Tongue (tissue), 2 donors: Measurements from ENCODE around the gene DNAJC15. TPM values are rescaled to one million over a fixed set of nuclear protein-coding genes. Genes with fewer than 3 reads are reported as not detected.
A peak's percentile ranks its signal among the peaks of the same experiment; 100 is the strongest.

Source experiments
- DNase-seq: peaks from one replicate; pipeline ENCODE4 v3.0.0-alpha.2; 2015
- total RNA-seq: library from RNA; depleted of rRNA; stranded (reverse); fragments of >200 nt; gene quantifications from one replicate; pipeline ENCODE4 v1.2.3, GENCODE V29; 2014

The DNAJC15 gene
- total RNA-seq, 1 donor from 2014 or later: 8.9 TPM

DNA sequence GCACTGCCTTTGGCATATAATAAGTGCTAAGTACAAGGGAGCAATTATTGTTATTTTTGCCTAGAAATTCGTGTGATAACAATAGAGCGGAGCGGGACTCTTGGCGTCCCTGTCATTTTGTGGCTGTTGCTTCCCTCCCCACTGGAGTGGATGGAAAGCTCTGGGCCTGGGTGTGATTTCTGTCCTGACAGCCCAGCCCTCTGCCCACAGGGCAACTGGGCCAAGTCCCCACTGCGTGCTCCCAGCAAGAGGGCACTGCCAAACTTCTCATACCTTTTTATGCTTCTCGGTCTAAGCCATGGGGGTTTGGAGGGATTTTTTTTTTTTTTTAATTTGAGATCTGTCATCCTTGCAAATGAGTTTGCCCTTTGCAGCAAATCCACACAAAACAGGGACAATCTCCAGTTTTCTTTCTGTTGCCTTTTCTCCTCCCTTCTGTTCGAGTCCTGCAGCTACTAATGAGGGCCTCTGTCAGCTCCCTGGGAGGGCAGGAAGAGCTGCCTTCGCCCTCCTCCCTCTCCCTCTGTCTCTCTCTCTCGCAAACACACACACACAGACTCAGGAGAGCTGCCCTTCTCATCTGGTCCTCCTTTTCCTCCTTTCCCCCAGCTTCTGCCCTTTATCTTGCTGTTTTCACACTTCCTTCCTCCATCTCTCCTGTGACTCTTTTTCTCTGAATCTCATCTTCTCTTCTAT lies 103.9 kb downstream of the DNAJC15 start:
- no peak for DNase-seq

GRCh38 chr13:43127827-43128226 lies 104.4 kb downstream of the DNAJC15 start:
- DNase-seq: peak; percentile 61

DNA sequence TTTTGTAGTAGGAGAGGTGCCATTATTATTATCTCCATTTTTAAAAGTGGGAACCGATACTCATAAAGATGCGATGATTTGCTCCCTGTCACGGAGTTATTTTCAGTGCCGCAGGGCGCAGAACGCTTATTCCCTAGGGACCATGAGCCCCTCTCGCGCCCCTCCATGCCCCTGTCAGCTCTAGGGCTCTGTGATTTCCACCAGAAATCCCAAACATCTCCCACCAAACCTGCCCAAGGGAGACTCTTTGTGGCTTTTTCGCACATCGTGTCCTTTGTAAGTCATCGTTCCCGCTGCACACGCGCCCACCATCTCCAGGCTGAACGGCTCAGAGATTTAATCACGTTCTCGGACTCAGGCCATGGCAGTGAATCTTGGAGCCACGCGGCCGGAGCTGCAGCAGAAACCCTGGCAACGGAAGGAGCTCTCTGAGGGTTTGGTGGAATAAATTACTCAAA lies 105.1 kb downstream of the DNAJC15 start:
- DNase-seq: no peak

DNA sequence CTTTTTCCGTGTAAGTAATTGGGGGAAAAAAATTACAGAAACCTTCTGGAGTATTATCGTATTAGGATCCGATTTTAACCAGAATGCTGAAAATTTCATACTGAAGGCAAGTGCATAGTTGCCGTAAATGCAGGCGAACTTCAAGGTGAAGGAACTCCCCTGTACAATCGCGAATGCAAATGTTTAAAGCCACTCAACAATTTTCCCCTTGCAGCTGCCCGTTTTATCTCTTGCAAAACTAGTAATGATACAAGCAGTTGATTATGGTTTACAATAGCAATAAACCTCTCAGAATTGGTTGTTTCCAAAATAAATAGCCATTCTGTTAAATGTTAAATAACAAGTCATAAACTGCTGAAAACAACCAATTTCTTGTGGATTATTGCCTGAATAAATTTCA lies 105.7 kb downstream of the DNAJC15 start:
- DNase-seq: no peak

DNA sequence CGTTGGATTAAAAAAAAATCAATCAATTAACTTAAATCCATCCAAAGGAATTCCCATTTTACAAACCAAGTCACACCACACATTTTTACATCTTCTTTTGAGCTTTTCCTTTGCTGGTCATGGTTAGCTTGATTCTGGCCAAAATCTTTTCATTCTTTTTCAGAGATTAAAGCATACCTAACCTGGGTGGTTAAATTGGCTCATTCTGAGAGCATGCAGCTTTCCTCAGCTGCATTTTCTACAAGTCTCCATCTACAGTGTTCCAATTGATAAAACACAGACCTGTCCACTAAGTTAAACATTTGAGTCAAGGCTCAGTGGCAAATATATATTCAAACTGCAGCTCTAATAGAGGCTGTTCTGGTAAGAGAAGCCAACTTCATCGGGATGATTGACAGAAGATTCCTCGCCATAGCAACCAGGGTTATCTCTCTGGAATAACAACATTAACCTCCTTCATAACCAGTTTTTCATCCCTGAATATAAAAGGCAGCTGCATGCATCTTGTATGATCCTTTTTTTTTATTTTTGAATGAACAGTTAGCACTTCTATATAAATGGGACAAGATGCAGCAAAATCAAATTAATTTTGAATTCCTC lies 106.2 kb downstream of the DNAJC15 start:
- no peak for DNase-seq

DNA sequence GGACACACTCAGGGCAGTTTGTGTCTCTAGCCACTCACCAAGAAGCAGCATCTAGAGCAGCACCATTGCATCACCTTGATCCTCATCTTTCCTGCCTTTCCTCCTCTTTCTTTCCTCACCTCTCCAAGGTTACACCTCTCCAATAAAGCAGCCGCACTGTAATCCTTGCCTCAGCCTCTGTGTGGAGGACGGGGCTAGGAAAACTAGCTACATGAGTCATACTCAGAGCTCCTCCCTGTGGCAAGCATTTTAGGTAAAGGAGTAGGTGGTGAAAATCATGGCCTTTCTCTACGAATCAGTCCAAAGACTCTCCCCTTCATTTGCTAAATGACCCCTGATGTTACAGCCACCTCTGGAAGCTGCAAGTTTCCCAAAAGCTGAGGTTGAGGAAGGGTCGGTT lies 108.9 kb downstream of the DNAJC15 start:
- no peak for DNase-seq

- DNase-seq: peak; percentile 39
Measured at GRCh38 chr13:43132911-43133310, 109.5 kb downstream of the DNAJC15 start.

DNA sequence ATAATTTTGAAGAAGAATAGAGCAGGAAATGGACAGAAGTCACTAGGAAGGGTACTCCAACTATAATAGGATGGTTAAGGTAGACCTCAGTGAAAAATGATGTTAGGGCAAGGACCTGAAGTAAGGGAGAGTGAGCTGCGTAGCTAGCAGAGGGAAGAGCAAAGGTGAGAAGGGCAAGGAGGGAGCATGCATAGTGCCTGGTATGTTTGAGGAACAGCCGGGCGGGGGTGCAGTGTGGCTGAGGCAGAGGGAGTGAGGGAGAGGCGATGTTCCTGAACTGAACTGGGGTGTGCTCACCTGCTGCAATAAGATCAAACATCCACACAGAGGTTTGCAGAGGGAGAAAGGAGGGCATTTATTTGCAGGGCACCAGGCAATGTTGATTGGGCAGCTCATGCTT lies 110.4 kb downstream of the DNAJC15 start:
- no peak for DNase-seq

DNA sequence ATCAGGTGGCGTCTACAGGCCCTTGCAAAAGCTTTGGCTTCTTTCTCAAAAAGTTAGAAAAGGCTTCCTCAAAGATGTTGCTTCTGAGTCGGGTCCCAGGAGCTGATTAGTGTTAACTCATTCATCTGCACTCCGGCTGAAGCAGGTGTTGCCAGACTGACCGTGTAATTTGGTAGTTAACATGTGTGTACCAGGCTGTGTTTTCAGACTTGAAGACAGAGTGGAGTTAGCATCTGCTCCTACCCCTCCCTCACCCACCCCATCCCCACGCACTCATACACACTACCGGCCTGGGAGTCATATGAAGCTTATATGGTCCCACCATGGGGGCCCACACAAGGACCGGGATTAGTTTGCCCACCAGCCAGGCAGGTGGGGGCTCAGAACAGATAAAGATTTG lies 111.5 kb downstream of the DNAJC15 start:
- DNase-seq: peak; percentile 69

- no peak for DNase-seq
Measured at GRCh38 chr13:43135516-43135915, 112.1 kb downstream of the DNAJC15 start.

DNA sequence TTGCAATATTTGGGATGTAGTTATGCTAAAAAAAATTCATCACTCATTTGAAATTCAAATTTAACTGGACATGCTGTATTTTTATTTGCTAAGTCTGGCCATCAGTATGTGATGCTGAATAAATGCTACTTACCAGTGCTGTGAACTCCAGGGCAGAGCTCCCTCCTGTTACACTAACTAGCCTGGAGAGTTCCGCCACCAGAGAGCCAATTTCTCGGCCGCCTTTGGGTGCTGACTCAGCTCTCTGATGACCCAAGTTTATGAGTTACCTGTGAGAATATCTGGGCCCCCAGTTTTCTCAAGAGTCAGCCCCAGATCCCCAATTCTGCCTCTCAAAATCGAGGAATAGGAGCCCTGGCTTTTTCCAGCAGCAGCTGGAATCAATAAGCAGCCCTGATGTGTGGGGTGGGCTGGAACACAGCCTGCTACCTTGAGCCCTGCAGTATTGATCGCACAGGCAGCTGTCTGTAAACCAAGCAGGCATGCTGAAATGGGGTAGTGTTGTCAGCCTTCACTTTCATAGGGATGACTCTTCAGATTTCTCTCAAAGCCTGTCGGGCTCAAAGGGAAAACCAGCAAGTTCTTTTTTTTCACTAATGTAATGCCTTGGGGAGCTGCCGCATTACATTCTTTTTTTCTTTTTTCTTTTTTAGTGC lies 113.7 kb downstream of the DNAJC15 start:
- no peak for DNase-seq

DNA sequence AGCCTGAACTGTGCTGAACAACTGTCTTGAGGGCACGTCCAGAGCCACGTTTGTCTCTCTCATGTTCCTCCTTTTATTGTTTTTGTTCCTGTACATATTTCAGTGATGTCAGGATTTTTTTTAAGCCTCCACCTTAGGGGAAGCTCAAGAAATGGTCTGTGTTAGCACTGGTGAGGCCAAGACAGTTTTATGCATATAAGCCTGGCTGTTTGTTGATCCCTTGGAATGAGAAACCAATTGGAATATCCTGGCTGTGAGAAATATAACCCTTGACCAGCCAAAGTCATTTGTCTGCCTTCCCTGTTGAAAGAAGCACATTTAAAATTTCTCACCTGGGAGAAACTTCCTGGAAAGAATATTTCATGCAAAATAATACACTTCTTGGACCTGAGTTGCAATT lies 115.8 kb downstream of the DNAJC15 start:
- peak; percentile 74 for DNase-seq

GRCh38 chr13:43139921-43140320 lies 116.5 kb downstream of the DNAJC15 start:
- no peak for DNase-seq

- DNase-seq: no peak
Measured at GRCh38 chr13:43140985-43141384, 117.6 kb downstream of the DNAJC15 start.

- no peak for DNase-seq
Measured at GRCh38 chr13:43141685-43142084, 118.3 kb downstream of the DNAJC15 start.

- no peak for DNase-seq
Measured at GRCh38 chr13:43143591-43143990, 120.2 kb downstream of the DNAJC15 start.

DNA sequence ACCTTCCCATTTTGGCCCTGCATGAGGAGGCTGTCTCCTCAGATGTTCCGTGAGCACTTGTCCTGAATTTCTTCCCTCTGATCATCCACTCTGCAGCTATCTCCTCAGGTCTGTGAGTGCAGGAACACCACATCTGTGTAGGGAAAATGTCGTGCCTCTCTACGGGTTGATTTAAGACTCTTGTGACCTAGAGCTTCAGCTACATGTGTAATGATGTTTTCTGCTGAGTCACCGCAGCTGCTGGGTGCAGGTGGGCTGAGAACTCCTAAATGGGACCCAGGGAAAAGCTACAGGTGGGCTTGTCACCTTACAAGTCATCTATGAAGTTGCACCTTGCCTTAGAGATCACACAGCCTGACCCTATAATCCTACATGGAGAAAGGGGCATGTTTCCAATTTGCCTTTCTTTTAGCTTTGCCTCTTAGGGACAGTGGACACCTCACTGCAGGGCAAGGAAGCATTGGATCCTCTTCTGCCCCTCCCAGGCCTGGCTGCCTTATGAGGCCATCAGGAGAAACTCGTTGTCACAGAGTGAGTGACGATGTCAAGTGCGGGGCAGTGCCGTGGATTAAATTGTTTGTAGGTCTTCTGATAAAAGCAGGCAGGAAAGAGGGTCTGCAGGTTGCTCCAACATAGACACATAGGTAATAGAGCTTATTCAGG lies 122.3 kb downstream of the DNAJC15 start:
- no peak for DNase-seq

GRCh38 chr13:43146400-43146799 lies 123.0 kb downstream of the DNAJC15 start:
- DNase-seq: no peak

DNA sequence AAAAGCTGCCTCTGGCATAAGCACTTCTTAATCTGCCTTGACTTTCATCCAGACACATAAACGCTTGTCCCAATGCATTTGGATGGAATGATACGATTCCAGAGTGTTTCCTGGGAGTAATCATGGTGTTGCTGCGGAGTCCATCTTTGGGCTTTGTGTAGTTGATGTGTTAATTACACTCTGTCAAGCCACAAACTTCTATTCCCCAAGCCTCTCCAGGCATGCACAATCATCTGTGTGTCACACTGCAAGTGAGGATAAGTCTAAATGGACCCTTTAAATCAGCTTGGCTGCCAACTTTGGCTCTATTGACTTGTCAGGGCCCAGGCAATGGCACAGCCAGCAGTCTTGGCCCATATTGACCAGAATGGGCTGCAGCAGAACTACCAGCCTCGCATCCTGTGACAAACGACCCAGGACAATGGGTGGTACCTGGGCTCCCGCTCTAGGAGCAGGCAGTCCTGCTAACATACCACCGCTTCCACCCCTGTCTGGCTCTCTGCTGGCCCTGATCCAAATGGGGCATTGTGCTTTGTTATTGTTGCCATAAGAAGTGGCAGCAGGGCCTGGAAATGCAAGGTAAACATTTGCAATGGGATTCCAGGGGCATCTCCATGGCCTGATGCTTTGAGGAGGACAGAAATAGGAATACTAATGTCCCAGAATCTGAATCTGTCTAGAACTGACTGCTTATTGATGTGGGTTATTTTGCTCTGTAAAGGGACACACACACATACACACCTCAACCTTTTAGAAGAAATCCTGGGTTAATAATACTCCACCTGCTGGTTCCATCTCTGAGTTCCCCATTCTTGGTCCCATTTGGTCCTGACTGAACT lies 127.2 kb downstream of the DNAJC15 start:
- no peak for DNase-seq

- DNase-seq: no peak
Measured at GRCh38 chr13:43153436-43154090, 130.2 kb downstream of the DNAJC15 start.

- no peak for DNase-seq
Measured at GRCh38 chr13:43154156-43154651, 130.8 kb downstream of the DNAJC15 start.
